NCI-H1436 (cell line): ENCODE results near the gene DCLRE1C.
"Not testable (repeated sequence)": the region's sequence is repeated elsewhere in the genome, so short reads cannot be mapped to it uniquely, and the experiment has no call there.

ENCODE experiments used
- DNase-seq: peaks from one replicate; lab custom pipeline; 2025; lab: John Stamatoyannopoulos, UW

Gene DCLRE1C

DNA sequence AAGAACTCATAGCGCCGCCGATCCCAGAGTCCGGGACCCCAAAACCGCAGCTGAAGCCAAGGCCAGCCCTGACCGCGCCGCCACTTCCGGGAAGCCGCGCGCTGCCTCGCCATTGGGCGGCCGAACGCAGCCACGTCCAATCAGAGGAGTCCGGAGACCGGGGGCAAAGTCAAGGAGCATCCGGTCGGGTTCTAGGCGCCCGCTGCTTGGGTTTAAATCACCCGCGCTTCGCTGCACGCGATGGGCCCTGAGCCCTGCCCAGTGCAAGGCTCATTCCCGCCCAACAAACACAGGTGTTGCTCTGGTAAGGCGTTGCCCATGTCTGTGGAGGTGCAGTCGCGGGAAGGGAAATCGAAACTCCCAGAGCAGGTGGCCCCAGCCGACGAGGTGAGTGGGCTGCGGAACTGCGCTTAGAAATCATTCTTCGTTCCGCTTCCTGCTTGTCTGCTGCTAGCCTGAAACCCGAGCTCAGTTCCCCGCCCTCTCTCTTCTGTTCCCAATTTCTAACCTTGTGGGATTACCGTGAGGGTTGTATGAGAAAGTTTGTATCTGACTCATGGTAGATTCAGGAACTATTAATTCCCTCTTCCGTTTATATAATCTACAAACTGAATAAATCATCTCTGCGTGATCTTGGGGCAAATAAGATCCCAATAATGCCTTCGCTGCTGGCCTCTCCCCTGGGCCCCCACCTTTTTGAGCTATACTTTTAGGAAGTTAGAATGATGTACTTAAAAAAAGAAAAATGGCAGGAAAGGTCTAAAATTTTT is at the start of gene DCLRE1C:
Gene DCLRE1C (minus strand): TSS at position 96 of the 770 bp plus-strand sequence. CDS start 86 bp downstream, at position 10.
- peak; percentile 87 for DNase-seq

DNA sequence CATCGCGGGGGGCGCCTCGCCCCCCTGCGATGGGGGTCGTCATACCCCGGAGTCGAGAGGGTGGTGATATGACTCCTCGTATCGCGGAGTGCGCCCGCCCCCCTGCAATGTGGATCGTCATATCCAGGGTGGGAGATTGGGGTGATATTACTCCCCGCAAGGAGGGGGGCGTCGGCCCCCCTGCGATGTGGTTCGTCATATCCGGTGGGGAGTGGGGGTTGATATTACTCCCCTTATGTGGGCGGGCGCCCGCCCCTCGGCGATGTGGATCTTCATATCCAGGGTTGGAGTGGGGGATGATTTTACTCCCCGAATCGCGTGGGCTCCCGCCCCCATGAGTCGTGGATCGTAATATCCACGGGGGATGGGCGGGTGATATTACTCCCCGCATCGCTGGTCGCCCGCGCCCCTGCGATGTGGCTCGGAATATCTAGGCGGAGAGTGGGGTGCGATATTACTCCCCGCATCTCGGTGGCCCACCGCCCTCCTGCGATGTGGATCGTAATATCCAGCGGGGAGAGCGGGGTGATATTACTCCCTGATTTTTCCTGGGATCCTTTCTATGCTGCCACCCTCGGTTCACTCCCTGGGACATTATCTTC is 42.2 kb upstream of the DCLRE1C start:
- DNase-seq = no peak

DNA sequence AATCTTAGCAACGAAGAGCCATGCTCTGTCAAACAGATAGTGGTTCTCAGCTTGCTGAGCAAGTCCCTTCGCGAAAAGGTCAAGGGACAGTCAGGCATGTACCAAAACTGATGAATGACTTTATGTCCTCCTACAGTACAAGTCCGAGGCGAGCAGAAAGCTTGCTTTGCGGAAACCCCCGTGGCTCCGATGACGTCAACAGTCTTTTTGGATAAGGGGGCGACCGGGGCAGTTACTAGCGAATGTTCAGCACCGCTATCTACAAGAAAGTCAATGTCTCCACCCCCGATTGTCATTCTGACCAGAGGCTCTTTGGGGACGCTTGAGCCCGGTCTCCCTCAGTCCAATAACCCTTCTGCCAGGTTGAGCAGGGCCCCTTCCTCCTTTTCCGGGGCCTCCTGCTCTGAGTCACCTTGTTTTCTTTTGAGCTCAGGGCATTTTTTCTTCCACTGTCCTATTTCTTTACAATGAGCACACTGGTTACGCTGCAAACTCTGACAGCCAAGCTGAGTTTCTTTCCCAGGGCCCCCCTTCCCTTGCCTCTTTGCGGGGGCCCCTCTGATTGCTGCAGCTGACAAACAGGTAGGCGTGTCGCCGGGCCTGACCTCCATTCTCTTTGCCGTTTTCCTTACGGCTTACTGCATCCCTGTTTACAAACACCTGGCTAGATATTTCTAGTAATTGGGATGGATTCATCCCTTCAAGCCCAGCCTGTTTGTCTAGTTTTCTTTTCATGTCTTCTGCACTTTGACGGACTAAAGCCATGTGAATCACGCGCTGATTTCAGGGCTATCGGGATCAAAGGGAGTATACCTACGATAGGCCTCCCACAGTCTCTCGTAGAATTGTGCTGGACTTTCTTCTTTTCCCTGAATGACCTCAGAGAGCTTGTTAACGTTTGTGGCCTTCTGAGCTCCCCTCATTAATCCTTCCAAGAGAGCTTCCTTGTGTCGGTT is 39.9 kb upstream of the DCLRE1C start:
- not testable (repeated sequence) for DNase-seq

DNA sequence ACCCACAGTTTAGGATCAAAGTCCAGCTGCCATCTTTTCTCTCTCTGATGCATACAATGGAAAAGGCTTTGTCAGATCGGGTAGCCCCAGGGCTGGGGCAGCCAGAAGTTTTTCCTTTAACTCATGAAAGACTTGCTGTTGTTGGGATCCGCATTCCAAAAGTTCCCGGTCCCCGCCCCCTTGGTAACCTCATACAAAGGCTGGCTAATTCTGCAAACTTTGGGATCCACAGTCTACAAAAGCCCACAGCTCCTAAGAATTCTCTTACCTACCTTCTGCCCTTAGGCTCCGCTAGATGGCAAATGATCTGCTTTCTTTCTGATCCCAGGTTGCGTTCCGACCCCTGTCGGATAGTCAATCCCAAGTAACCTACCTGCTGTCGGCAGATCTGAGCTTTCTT is 38.4 kb upstream of the DCLRE1C start:
- DNase-seq = not testable (repeated sequence)

DNA sequence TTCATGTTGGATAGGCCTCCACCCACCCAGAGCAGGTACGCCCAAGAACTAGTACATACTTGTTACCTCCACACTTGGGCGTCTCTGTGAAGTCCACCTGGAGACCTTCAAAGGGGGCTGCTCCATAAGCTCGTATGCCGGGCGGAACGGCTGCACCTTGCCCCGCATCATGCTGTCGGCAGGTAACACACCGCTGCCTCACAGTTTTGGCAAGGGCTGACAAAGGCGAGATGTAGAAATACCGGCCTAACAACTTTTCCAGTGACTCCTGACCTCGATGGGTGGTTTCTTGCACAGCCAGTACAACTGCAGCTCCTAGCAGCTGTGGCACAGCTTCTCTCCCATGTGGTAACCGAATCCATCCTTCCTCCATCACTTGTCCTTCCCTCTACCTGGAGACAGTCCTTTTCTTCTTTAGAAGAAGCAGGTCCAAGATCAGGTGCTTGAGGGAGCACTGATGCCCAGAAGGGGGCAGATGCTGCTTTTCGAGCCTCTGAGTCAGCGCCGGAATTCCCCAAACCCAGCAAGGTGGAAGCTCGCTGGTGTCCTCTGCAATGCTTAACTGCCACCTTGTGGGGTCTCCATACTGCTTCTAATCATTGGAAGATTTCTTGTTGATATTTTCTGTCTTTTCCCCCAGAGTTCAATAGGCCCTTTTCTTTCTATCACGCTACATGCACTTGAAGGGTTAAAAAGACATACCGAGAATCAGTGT is 37.3 kb upstream of the DCLRE1C start:
- DNase-seq = not testable (repeated sequence)

DNA sequence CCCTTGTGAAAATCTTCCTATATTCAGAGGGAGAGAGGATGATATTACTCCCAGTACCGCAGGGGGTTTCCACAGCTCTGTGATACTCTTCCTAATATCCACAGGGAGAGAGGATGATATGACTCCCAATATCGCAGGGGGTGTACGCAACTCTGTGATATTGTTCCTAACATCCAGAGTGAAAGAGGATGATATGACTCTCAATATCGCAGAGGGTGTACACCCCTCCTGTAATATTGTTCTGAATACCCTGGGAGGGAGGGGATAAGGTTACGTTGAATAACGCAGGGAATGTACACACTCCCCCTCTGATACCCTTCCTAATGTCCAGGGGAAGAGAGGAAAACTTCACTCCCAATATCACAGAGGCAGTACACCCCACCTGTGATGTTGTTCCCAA is 35.7 kb upstream of the DCLRE1C start:
- not testable (repeated sequence) for DNase-seq

DNA sequence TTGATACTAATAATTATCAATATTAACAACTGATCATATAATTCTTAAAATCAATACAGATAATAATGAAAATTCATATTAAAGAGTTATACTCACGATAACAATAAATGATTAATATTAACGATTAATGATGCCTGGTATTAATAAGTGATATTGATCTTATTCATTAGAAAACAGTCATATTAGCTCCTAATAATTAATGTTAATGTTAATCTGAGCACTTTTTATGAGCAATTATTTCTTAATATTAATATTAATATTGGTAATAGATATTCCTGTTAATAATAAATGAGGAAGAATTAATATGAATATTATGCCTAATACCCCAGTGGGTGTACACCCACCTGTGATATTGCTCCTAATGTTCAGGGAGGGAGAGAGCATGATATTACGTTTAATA is 28.8 kb upstream of the DCLRE1C start:
- DNase-seq = no peak

DNA sequence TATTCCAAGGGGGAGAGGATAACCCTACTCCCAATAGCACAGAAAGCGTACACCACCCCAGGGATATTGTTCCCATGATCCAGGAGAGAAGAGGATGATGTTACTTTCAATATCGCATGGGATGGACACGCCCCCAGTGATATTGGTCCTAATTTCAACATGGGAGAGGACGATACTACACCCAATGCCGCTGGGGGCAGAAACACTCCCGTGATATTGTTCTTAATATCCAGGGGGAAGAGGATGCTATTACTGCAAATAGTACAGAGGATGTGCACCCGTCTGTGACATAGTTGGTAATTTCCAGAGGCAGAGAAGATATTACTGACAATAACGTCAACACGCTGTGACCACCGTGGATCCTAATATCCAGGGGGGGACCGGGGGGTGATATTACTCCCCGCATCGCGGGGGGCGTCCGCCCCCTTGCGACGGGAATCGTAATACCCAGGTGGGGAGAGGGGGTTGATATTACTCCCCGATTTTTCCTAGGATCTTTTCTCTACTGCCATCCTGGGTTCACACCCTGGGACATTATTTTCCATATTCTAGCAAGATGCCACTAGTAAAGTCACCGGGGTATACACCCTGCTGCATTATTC is 21.9 kb upstream of the DCLRE1C start:
- no peak for DNase-seq

DNA sequence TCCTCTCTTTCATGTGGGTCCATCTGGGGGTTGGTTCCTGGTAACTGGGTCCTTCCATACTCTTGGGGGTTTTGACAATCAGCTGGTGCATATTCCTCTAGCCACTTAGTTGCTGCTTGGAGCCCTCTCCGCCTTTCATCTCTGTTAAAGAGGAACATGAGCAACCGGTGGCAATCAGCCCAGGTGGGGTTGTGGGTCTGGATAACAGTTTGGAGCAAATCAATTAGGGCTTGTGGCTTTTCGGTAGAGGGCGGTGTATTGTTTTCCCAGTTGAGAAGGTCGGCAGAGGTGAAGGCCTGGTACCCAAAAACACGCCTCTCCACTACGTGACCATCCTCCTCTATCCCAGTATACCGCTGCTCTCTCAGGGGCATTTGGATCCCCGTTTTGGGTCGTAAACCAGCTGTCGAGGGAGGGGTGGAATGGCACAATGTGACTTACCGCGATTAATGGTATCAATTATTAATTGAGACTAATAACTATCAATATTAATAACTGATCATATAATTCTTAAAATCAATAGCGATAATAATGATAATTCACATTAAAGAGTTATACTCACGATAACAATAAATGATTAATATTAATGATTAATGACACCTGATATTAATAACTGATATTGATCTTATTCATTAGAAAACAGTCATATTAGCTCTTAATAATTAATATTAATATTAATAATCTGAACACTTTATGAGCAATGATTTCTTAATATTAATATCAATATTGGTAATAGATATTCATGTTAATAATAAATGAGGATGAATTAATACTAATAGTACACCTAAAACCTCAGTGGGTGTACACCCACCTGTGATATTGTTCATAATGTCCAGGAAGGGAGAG is 20.5 kb upstream of the DCLRE1C start:
- DNase-seq = not testable (repeated sequence)

DNA sequence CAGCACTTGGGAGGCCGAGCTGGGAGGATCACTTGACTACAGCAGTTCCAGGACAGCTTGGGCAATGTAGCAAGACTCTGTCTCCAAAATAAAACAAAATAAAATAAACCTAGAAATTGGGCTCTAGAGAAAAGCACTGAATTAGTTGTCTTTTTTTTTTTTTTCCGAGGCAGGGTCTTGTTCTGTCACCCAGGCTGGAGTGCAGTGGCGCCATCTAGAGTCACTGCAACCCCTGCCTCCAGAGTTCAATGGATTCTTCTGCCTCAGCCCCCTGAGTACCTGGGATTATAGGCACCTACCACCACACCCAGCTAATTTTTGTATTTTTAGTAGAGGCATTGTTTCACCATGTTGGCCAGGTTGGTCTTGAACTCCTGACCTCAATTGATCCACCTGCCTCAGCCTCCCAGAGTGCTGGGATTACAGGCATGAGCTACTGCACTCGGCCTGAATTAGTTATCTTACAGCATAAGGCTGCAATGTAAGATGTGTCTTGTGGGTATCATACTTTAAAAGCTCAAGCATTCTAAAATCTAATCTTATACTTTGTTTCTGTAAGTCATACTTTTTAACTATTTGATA is 18.1 kb upstream of the DCLRE1C start:
- DNase-seq = no peak

DNA sequence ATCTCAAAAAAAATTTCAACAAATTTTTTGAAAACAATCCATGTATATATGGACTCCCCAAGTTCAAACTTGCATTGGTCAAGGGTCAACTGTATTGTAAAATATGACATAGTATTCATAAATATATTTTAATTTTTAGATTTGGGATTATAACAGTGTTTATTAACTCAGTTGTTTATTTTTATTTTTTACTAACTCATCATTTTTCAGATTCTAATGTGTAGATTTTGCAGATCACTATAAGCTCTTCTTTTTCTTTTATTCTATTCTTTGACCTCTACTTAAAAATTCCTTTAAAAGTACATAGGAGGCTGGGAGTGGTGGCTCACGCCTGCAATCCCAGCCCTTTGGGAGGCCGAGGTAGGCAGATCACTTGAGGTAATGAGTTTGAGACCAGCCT is 14.0 kb upstream of the DCLRE1C start:
- DNase-seq = no peak

DNA sequence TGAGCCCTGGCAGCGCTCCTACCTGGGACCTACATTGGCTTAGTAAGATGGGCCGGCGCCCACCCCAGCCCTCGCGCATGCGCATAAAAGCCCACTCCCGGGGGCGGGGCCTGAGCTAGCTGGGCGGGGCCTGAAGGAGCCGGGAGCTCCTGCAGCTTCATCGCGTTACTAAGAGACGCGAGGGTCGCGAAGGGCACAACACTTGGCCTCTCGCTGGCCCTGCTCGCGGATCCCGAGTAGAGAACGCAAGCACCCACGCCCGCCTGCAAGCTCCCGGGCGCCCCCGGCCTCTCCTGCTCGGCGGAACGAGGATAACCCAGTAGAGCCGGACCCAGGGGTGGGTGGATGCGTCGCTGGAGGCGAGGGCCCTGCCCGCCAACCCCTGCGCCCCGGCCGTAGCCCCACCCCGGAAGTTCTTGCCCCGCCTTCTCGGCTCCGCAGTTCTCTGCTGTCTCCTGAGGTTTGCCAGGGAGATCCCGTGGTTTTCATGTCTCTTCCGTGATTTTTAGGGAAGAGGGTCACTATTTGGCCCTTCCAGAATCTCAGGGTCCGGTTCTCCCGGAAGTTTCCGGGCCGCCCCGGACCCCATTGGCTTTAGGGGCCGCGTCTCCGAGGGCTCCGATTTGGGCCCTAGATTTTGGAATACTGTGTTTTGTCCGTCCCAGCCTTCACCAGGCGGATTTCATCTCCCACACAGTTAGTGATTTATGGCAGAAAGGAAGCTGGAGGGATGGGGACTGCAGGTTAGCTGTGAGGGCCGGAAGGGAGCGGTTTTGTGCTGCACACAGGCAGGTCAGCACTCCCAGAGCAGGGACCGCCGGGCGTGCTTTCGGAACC is 5.5 kb upstream of the DCLRE1C start, which contains the start of gene MEIG1:
Gene MEIG1 (plus strand): TSS at position 168 of the 837 bp plus-strand sequence. CDS start 7,081 bp downstream, outside the sequence.
- peak; percentile 85 for DNase-seq

DNA sequence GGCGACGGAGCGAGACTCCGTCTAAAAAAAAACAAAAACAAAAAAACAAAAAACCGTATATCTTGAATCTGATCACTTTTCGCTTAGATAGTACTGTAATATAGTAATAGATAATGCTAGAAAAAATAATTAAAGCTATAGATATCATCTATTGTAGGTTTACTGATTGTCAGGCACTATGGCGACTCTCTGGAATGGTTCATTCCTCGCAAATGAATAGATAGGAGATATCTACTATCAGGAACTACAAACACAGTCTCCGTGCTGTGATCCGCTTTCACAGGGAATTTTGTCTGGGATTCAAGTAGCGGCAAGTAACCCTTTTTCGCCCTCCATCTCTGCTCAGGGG is 5.0 kb upstream of the DCLRE1C start:
- DNase-seq = no peak

DNA sequence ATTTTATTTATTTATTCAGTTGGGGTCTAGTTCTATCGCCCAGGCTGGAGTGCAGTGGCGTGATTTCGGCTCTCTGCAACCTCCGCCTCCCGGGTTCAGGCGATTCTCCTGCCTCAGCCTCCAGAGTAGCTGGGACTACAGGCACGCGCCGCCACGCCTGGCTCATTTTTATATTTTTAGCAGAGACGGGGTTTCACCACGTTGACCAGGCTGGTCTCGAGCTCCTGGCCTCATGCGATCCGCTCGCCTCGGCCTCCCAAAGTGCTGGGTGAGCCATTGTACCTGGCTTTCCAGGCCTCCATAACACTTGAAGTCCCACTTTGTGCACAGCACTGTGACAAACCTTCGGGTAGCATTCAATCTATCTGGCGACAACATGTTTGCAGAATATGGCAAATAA is 1.0 kb upstream of the DCLRE1C start:
- no peak for DNase-seq

DNA sequence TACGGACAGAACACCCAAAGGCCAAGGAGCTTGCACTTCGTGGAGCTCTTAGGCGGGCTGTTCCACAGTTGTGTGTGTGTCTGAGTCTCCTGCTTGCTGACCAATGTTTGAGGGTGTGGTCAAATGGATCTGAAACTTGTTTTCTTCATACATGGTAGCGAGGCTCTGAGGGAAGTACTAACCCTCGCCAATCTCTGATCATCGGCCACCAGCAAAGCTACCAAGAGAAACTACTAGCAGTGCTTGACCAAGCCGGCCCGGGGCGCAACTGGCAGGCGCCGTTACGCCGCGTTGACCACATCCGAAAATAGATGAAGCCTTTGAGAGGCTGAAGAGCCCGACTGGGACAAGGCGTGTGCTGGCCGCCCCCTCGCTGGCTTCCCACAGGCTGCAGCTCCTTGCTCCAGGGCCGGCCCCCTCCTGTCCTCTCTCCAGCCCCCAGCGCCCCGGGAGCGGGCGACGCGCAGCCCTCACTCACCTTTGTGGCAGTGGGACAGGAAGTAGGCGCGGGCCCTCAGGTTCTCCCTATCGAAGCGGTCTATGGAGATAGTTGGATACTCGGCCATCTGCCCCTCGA is 384 bp downstream of the DCLRE1C start:
- no peak for DNase-seq

DNA sequence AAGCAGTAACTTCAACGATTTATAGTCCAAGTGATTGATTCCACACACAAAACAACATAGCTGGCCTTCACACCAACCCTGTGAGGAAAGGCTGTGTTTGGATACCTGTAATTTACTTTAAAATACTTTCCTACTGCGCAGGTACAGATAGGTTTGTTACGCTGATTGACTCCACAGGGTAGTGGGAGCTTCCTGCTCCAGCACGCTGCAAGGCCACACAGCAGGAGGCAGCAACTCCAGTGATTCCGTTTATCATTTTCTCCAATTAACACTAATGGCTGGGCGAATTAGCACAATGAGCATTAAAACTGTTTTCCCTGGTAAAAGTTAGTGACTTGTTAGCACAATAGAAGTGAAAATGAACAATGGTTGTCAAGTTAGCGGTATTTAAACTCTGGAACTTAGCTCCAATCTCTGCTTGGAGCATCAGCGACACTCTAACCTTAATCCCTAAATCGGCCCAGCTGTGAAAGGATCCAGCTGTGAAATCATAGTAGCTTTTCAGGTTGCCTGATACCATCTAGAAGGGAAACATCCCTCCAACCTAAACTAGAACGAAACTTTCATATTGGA is 959 bp downstream of the DCLRE1C start:
- DNase-seq = no peak

DNA sequence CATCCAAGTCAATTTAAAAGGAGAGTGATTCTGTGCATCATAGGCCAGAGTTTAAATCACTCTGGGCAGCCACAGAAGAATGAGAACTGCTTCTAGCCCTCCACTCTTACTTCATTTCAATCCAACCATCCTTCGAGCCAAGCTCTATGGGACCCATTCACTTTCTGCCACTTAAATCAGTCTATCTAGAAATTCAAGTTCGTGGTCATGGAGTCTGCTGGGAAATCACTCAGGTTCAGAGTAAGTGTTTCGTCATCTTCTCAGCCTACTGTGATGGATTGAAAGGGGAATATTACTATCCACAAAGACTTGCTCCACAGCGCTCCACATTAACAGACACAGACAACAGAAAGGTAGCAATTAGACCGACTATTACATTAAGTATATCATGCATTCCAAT is 4.6 kb downstream of the DCLRE1C start:
- no peak for DNase-seq

DNA sequence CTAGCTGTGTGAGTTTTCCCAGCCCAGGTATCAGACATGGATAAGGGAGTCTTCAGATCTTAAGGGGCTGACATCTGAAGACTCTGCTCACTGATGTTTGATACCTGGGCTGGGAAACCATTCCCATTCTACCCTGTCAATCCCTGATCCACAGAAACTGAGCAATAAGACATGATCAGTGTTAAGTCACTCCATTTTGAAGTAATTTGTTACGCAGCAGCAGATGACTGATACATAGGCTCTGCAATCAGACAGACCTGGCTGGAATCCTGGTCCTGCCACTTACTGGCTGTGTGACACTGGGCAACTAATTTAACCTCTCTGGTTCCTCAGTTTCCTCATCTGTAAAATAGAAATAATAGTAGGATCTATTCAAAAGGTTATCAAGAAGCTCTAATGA is 6.6 kb downstream of the DCLRE1C start:
- no peak for DNase-seq
